Activated effector memory CD4-positive, alpha-beta T cell treated with anti-CD3 and anti-CD28 coated beads, Interleukin-2, amount 50 U/mL, for 16 hours (primary cell): ENCODE data around the gene PLPPR1.
"Not testable (repeated sequence)": the region's sequence is repeated elsewhere in the genome, so short reads cannot be mapped to it uniquely, and the experiment has no call there.

Experiments
- DNase-seq: peaks from one replicate; pipeline ENCODE4 v3.0.0-alpha.2; 2020

Gene PLPPR1

DNA sequence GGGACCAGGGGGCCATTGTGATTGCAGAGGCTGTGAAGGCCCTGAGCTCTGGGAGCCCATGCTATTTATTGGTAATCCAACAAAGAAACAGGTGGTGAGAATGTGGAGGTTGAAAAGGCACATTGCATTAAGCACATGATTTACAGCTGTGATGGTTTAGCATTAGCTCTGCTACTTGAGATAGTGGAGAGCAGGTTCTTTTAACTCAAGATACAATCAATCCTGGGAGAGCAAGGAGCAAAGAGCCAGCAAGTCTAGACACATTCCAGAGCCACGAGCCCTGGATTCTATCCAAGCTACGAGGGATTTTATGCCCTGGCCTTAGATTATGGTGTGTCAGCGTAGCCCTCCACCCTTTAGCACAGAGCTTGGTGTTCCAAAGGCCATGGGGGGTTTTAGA lies 98.8 kb downstream of the PLPPR1 start:
- not testable (repeated sequence) for DNase-seq

GRCh38 chr9:101128623-101129022 lies 100.1 kb downstream of the PLPPR1 start:
- DNase-seq: no peak

GRCh38 chr9:101130054-101130453 lies 101.5 kb downstream of the PLPPR1 start:
- DNase-seq: no peak

DNA sequence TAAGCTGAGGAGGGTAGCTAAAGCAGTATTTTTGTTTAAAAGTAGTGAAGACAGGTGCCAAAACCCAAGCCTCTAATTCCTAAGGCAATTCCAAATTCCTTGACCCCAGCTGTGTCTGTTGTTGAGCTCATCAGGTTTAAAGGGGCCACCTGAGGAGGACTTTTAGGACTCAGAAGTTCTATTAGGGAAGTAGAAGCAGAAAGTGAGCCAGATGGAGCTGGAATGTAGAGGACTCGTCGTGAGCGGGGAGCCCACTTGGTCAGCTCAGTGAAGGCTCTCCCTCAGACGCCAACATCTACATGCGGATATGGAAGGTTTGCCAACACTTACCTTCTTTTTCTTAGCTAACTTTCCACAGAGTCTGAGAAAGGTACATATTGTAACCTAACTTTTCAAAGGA lies 102.8 kb downstream of the PLPPR1 start:
- no peak for DNase-seq

- DNase-seq: no peak
These were observed 104.3 kb downstream of the PLPPR1 start for GRCh38 chr9:101132801-101133200.

DNA sequence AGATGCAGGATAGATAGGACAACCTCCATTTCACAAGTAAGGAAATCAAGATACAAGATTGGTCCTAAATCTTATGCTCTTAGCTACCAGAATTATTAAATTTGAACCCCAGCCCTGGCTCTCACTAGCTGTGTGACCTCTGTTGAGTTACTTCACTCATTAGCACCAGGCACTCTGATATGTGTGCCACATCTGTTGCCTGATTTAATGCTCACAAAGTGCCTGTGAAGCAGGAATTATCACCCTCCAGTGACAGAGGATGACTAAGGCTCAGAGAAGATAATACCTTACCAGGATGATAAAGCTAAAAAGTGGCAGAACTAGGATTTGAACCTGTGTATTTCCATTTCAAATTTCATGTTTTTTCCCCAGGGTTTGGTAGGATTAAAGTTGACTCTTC lies 110.0 kb downstream of the PLPPR1 start:
- no peak for DNase-seq

- no peak for DNase-seq
These were observed 110.6 kb downstream of the PLPPR1 start for GRCh38 chr9:101139082-101139481.

DNA sequence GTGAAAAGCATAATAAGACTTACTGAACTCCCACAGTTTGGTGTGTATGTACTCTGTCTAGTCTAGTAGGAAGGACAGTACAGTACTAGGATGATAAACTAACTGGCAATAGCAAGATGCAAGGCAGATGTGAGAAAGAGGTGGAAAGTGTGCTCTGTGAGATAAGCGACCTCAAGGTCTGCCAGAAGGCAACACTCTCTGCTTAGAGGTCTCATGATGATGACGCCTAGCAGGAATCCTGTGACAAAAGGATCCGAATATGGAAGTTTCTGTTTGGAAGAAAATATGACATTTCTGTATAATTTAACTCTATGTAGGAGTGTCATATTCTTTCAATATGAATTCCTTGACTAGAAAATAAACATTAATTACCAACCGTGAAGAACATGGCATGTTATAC lies 112.2 kb downstream of the PLPPR1 start:
- no peak for DNase-seq

DNA sequence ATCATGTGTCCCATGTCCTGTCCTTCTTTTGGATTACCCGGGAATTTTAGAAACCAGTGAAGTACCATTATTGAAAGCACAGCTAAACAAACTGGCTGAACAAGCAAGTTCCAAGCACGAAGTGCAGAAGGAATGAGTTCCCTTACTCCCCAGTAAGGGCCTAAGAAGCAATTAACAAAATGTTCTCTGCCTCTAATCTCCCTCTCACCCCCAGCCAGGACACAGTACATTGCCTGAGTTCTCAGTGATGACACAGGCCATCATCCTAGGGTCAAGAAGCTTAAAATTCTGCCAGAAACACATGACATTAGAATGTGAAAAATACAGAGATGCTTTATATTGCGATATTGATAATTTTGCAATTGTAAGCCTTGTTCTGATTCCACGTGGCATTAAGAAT lies 118.0 kb downstream of the PLPPR1 start:
- no peak for DNase-seq

GRCh38 chr9:101148344-101148743 lies 119.8 kb downstream of the PLPPR1 start:
- no peak for DNase-seq

DNA sequence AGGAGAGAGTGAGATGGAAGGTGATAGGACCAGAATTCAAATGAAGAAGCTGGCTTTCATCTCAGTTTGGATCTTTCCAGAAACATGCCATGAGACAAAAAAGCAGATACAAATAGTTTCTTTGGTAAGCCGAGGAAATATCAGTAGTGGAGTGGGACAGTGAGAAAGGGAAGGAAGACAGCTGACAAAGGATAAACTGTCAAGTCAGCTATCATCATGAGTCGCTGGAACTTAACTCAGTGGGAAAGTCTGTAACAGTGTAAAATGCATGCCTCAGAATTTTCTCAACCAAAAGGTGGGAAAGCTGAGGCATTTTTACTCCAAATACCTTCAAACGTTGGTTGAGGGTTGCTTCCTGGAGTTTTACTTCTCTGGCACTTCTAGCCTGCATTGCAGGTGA lies 129.8 kb downstream of the PLPPR1 start:
- DNase-seq: no peak

DNA sequence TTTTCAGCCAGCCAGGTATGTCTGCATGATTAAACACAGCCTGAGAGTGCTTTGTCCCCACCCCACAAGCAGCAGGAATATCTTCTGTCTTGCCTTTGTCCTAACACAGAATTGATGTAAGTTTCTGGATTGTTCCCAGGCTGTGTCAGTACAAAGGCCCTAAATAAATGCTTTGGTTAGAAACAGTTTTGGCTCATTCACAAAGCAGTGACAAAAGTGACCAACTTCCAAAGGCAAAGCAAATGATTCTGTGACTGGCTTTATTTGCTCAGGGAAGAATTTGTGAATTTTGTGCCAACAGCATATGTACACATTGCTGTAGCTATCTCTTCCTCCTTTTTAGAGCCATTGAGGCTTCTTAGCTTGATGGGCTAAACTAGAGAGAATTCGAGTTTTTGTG lies 133.7 kb downstream of the PLPPR1 start:
- DNase-seq: no peak

GRCh38 chr9:101165131-101165530 lies 136.6 kb downstream of the PLPPR1 start:
- no peak for DNase-seq

DNA sequence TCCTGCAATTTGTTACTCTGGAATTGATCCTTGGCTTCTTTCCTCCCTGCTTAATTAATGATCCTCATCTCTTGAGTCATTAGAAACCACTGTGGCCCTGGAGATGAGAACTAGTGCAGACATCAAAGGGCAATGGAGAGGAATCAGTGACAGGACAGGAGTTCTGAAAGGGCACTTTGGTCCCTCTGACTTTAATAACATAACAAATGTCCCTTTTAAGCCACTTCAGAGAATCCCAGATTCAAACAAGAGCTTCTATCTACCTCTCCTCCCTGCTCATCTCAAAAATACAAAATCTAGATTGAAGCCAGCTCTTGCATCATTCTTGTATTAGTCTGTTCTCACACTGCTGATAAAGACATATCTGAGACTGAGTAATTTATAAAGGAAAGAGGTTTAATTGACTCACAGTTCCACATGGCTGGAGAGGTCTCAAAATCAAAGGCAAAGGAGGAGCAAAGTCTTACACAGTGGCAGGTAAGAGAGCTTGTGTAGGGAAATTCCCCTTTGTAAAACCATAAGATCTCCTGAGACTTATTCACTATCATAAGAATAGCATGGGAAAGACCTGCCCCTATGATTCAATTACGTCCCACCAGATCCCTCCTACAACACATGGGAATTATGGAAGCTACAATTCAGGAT lies 139.1 kb downstream of the PLPPR1 start:
- DNase-seq: no peak

DNA sequence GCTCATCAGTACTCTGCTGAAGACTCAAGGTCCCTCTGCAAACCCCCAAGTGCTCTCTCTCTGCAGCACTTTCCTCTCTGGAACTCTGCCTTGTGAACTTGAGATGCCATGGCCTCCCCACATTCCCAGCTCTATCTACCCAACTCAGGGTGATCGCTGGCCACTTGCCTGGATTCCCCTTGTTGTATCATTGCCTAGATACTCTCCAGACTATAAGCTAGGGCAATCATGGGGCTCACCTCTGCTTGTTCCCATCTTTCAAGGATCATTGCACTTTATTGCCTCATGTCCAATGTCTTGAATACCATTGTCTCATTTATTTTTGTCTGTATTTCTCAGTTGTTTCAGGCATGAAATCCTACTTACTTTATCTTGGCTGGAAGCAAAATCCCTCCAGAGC lies 144.1 kb downstream of the PLPPR1 start:
- DNase-seq: no peak

- no peak for DNase-seq
These were observed 145.4 kb downstream of the PLPPR1 start for GRCh38 chr9:101173907-101174306.

- DNase-seq: no peak
These were observed 147.9 kb downstream of the PLPPR1 start for GRCh38 chr9:101176384-101176783.

- DNase-seq: no peak
These were observed 156.3 kb downstream of the PLPPR1 start for GRCh38 chr9:101184813-101185278.

- DNase-seq: no peak
These were observed 163.2 kb downstream of the PLPPR1 start for GRCh38 chr9:101191723-101192122.

DNA sequence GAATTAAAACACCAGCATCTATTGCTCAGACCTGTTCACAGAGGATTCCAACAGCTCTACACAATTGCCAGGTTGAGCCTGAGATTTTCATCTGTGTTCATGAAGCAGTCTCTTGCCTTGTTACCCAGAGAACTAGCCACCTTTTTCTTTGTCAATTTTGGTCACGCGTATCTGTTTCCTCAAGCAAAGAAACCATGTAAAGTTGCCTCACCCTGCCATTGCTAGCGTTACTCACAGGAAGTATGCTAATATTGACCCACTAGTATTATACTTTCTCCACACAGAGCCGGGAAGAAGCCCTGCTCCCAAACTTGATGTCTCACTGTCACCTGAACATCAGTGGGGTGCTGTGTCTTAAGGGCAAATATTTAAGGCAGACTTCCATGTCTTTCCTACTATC lies 168.5 kb downstream of the PLPPR1 start:
- no peak for DNase-seq

- no peak for DNase-seq
These were observed 172.3 kb downstream of the PLPPR1 start for GRCh38 chr9:101200852-101201251.

- DNase-seq: no peak
These were observed 173.1 kb downstream of the PLPPR1 start for GRCh38 chr9:101201630-101202029.

DNA sequence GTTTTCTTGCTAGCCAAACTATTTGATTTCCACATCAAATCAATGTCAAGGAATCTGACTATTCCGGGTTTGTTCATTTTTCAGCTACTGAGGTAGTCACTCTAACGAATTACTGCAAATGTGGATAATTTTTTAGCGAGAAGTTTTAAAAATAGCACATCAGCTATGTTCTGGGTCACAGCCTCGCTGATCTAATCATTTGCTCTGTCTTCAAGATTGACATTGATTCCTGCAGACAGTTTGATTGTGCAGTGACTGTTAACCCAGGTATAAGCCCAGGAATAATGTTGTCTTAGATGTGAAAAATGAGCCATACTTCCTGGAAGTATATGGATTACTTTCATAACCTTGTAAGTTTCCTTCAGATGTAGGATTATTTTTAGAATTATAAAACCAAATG lies 181.1 kb downstream of the PLPPR1 start:
- no peak for DNase-seq

DNA sequence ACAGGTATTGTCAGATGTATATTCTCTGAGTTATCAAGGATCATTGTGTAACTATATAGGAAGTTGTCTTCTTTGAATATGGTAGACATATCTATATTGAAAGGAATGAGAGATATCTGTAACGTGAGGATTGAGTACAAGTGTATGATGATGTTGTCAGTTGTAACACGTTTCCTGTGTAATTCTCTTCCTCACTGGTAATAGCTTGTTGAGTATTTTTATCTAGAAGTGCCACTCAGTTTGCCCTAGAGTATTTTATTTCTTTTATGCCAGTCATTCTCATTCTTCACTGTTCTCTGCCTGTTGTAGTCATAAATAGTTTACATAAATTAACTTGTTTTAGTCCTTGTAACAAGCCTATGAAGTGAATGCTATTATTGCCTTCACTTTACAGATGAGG lies 184.1 kb downstream of the PLPPR1 start:
- DNase-seq: no peak

DNA sequence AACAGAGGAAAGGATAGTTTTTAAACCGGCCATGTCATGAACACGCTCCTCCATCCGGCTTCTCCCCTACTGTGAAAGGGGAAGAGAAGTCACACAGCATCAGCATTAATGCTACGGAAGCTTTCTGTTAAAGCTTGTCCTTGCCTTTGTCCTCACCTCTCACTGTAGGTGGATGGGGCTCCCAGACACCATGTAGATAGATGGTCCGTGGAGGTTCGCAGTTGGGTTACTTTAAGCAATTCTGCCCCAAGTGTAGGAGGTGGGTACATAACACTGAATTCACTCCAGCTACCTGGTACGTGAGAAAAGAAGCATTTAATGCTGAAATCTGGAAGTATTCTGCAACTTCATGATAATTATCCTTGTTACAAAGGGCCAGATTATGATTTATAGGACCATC lies 190.5 kb downstream of the PLPPR1 start:
- no peak for DNase-seq

DNA sequence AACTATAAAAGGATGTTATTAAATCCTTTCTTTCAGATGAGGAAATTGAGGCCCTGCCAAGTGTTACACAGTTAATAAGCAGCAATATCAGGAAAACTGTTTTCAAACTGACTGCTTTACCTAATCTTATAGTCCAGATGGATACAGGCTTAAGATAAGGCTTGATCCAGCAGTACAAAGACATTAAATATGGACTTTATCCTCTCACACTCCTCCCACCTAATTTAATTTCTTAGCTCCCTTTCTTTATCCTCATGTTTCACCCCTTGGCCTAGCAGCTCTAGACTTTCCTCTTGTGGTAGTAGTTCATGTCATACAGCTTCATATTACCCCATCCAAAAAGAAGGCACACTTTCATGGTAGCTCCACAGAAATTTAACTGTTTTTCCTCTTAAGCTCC lies 191.8 kb downstream of the PLPPR1 start:
- DNase-seq: no peak
